RWPE1 (cell line): Measurements from ENCODE around the gene SLC5A9.

ENCODE experiments used
- CTCF ChIA-PET: fragments of 350-600 bp; sonication (Branson Sonifier 250); formaldehyde crosslinking; extraction: SDS; loops from one replicate; lab custom pipeline; 2021; lab: Yijun Ruan, JAX
- POLR2A ChIA-PET: fragments of 400-600 bp; formaldehyde crosslinking; extraction: SDS; loops from one replicate; lab custom pipeline; 2020; ENCODE audit warnings: antibody characterized with exemption; ENCODE audit not compliant: low non-redundant PET; lab: Yijun Ruan, JAX
- DNase-seq: peaks from one replicate; pipeline ENCODE4 v3.0.0; 2012; ENCODE audit warnings: low spot score
- H3K27ac ChIP-seq: fragments of 450-650 bp; 2 replicates; pipeline ENCODE4 v1.5.1; 2017
- TF ChIP-seq, protein P1 (sequence below): fragments of 450-650 bp; conservative IDR thresholded peaks from 2 replicates; pipeline ENCODE4 v1.5.1; 2017; ENCODE audit warnings: low read depth, mild to moderate bottlenecking

Gene SLC5A9

DNA sequence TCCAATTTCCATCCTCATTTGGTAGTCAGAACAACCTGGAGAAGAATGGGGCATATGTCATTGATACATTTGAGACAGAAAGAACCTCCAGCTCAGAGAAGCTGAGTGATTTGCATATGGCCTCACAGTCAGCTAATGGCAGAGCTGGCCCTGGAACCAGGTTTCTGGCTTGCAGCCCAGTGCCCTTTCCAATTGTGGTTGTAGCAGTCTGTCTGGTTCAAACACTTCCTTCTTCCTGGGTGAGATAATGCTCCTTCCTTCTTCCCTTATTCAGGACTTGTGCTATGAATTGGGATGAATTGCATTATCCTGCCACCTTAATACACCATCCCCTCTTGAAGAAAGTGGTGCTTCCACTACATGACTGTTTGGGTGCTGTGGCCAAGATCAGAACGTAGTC is 24.2 kb downstream of the SLC5A9 start:
- DNase-seq = no peak
- ChIA-PET POLR2A (no interaction called here), CTCF (no interaction called here)
- H3K27ac ChIP-seq = no peak overlapping the region
- TF ChIP-seq, protein P1, sequence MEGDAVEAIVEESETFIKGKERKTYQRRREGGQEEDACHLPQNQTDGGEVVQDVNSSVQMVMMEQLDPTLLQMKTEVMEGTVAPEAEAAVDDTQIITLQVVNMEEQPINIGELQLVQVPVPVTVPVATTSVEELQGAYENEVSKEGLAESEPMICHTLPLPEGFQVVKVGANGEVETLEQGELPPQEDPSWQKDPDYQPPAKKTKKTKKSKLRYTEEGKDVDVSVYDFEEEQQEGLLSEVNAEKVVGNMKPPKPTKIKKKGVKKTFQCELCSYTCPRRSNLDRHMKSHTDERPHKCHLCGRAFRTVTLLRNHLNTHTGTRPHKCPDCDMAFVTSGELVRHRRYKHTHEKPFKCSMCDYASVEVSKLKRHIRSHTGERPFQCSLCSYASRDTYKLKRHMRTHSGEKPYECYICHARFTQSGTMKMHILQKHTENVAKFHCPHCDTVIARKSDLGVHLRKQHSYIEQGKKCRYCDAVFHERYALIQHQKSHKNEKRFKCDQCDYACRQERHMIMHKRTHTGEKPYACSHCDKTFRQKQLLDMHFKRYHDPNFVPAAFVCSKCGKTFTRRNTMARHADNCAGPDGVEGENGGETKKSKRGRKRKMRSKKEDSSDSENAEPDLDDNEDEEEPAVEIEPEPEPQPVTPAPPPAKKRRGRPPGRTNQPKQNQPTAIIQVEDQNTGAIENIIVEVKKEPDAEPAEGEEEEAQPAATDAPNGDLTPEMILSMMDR = no peak

DNA sequence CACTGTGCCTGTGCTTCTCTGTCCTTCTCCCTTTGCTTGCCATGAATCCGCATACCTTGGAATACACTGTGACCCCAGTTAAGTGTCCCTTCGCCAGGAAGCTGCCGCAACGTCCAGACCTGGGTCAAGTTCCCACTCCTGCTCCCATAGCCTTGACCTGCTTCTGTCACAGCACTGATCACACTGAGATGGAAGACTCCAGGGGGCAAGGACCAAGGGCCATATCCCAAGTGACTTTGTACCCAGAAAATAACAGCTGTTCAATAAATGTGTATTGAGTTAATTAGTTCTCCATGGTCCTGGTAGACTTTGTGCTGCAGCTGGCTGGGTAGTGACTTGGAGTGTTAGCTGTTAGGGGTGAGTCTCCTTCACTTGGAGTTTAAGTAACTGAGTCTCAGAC is 25.8 kb downstream of the SLC5A9 start:
- TF ChIP-seq, protein P1 = no peak
- ChIA-PET POLR2A (no interaction called here), CTCF (no interaction called here)
- DNase-seq = no peak
- H3K27ac ChIP-seq = no peak overlapping the region

DNA sequence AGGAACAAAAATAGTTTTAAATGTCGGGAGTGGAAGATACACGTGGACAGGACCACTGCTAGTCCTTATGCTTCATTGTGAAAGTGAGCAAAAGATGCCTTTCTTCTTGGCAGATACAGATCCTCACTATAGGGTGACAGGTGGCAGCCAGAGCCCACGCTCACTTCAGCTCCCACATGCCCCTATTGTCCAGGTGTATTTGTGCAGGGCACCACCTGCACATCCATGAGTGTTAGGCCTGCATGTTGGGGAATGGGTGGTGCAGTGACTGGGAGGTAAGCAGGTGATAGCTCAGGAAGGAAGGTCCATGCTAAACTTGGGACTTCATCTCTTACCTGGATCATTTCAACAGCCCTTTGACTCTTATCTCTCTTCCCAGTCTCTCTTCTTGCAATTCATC is 27.4 kb downstream of the SLC5A9 start:
- CTCF ChIA-PET = interaction anchor here (0.5 to 0.6 kb wide), 3 partner anchors 249 to 435 kb away, joined by 3 to 6 read pairs (median 4); no protein-coding TSS in a partner anchor
- no peak for DNase-seq
- H3K27ac ChIP-seq = no peak overlapping the region
- TF ChIP-seq, protein P1 = no peak
- POLR2A ChIA-PET = no interaction called here

DNA sequence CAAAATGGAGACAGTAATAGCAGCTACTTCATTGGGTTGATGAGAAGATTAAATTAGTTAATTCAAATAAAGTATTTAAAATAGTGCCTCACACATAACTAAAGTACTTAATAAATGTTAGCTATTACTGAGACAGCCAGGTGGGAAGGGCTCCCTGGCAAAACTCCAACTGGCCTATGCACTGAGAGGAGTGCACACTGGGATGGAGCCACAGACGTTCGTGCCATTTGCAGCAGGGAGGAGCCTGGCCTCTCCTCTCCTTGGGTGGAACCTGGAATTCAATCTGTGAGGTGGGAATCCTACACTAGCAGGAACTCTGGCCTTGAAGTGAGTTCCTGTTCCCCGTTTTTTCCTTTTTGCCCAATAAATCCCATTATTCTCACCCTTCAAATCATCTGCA is 28.1 kb downstream of the SLC5A9 start:
- no peak overlapping the region for H3K27ac ChIP-seq
- CTCF ChIA-PET = interaction anchor here (0.6 kb wide), 1 partner anchor 252 kb away, joined by 6 read pairs; no protein-coding TSS in a partner anchor

DNA sequence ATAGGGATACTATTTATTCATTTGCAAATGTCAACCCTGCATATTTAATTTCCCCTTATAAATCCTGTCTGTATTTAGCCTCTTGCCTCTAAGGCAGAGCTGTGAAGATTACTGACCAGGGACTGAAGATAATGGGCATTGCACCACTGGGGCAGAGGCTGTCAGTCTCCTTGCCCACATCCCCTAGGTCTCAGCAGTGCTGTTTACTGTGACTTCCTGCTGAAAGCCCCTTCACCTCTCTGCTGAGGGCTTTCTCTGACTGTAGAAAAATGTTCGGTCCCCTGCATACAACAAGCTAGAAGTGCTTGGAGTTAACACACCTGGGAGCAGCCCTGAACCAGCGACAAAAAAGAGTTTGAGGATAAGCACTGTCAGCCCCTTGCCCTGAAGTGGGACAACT is 28.8 kb downstream of the SLC5A9 start:
- H3K27ac ChIP-seq = no peak overlapping the region
- TF ChIP-seq, protein P1 = no peak
- ChIA-PET CTCF (interaction anchor here (0.6 kb wide), 1 partner anchor 937 kb away, joined by 3 read pairs; the partner anchor contains the start of gene STIL), POLR2A (no interaction called here)
- no peak for DNase-seq

More for the DNA sequence above, 28.1 kb downstream of the SLC5A9 start:
- TF ChIP-seq, protein P1 = no peak
- POLR2A ChIA-PET = no interaction called here
- DNase-seq = no peak

DNA sequence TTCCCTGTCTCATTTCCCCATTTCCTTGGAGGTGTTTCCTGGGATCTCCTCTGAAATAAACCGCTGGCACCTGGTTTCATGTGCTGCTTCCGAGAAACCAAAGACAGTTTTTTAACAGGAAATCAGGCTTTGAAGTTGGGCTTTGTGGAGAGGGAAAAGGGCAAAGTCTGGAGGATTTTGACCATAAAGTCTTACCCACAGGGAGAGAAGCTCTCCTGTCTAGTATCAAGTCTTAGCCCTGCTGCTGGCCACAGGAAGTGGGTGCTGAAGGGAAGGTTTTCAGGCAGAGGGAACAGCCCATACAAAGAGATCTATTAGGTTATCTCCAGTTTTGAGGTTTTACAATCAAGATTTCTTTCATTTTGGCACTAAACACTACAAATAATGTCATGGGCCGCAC is 29.3 kb downstream of the SLC5A9 start:
- no peak overlapping the region for H3K27ac ChIP-seq
- CTCF ChIA-PET = interaction anchor here (0.6 kb wide), 2 partner anchors 541 to 938 kb away, joined by 3 read pairs; partner anchors contain the start of gene STIL
- TF ChIP-seq, protein P1 = no peak
- POLR2A ChIA-PET = no interaction called here
- DNase-seq = no peak
